ENCODE results near the gene TAOK2.
A peak's percentile ranks its signal among the peaks of the same experiment; 100 is the strongest.

TAOK2 gene

DNA sequence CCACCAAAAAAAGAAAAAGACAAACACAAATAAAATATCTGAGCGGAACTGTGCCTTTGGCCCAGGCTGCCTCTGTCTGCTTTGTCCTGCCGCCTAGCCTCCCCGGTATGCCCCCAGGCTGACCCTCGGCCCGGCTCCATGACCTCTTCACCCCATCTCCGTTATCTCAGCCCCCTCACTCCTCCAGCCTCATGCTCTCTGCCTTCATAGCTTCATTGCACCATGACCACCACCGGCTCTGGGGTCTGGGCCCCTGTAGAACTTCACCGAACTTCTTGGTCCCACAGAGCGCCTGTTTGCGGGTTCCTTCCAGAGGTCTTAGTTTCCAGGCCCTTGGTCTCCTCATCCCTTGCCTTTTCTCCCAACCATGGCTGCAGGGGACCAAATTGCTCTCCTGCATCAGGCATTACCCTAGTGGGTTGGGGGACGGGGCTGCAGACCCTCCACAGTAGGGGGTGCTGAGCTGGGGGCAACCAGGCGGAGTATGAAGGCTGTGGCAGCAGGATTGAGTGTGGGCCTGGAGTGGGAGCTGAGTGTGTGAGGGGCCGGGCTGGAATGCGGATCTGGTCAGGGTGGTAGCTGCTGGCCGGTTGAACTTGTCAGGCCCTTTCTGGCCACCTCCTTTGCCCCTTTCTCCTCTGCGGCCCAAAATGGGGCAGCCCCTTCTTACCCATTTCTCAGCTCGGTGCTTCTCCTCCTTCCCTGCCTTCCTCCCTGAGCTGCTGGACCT lies 14.8 kb downstream of the TAOK2 start:
- DNase-seq: no peak

DNA sequence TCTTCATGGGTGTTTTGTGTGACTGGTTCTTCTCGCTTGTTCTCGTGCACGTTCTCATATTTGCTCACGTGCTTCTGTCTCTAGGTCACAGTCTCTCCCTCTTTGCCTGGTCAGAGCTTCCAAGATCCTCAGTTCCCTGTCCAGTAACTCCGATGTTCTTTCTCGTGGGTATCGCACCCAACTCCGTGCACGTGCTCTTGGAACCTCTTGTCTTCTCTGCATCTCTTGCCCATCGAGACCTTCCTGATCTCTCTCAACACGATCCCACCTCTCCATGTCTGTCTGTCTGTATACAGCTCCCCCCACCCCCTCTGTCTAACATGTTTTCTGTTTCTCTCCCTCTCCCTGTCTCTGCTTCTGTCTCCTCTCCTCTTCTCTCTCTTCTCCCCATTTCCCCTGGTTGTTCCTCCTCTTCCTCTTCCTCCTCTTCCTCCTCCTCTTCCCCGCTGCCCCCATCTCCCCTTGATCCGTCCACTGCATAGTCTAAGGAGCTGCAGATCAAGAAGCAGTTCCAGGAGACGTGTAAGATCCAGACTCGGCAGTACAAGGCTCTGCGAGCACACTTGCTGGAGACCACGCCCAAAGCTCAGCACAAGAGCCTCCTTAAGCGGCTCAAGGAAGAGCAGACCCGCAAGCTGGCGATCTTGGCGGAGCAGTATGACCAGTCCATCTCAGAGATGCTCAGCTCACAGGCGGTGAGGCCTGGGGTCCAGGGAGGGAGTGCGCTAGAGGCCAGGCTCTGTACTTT lies 15.6 kb downstream of the TAOK2 start:
- DNase-seq: no peak

- DNase-seq: no peak
These were observed 16.4 kb downstream of the TAOK2 start for GRCh38 chr16:29990034-29990433.

DNA sequence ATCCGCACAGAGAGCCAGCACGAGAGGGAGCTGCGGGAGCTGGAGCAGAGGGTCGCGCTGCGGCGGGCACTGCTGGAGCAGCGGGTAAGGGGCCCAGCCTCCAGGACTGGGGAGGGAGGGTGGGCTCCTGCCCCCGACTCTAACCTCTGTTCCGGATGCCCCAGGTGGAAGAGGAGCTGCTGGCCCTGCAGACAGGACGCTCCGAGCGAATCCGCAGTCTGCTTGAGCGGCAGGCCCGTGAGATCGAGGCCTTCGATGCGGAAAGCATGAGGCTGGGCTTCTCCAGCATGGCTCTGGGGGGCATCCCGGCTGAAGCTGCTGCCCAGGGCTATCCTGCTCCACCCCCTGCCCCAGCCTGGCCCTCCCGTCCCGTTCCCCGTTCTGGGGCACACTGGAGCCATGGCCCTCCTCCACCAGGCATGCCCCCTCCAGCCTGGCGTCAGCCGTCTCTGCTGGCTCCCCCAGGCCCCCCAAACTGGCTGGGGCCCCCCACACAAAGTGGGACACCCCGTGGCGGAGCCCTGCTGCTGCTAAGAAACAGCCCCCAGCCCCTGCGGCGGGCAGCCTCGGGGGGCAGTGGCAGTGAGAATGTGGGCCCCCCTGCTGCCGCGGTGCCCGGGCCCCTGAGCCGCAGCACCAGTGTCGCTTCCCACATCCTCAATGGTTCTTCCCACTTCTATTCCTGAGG lies 17.4 kb downstream of the TAOK2 start:
- no peak for DNase-seq

DNA sequence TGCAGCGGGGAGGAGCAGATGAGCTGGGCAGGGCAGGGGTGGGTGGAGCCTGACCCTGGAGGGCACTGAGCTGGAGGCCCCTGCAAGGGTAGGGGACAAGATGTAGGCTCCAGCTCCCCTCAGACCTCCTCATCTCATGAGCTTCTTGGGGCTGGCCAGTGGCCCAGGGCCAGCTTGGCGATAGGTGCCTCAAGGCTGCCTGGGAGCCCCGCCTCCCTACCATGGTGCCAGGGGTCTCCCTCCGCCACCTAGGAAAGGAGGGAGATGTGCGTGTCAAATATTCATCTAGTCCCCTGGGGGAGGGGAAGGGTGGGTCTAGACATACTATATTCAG lies 17.9 kb downstream of the TAOK2 start:
- DNase-seq: no peak

GRCh38 chr16:29992344-29992967 lies 18.8 kb downstream of the TAOK2 start:
- no peak for DNase-seq

DNA sequence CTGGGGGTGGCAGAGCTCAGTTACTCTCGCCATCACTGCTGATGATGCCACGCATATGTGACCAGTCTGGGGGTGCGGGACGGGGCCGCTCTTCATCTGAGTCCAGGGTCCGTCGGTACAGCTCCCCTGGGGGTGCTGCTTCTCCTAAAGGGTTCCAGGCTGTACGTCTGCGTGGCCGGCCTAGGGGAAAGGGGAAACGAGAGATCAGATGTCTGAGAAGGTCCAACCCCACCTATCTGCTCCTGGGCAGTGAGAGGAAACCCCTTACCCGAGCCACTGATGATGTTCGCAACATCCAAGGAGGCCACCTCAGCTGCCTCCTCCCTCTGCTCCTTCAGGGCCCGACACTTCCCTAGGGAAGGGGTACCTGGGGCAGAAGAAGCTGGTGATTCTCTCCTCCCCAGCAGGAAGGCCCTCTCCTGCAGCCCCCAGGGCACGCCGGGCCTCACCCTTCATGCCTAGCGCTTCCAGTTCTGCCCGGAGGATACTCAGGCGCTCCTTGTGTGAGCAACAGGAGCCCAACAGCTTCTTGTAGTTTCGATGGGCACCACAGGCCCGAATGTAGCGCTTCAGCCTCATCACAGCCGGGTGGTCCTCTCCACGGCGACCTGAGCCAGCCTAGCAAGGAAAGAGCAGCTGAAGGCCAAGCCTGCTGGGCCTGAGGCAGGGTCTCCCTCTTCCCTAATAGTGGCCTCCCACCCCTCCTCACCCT lies 19.7 kb downstream of the TAOK2 start:
- DNase-seq: no peak

GRCh38 chr16:29993903-29994599 lies 20.4 kb downstream of the TAOK2 start:
- DNase-seq: no peak

DNA sequence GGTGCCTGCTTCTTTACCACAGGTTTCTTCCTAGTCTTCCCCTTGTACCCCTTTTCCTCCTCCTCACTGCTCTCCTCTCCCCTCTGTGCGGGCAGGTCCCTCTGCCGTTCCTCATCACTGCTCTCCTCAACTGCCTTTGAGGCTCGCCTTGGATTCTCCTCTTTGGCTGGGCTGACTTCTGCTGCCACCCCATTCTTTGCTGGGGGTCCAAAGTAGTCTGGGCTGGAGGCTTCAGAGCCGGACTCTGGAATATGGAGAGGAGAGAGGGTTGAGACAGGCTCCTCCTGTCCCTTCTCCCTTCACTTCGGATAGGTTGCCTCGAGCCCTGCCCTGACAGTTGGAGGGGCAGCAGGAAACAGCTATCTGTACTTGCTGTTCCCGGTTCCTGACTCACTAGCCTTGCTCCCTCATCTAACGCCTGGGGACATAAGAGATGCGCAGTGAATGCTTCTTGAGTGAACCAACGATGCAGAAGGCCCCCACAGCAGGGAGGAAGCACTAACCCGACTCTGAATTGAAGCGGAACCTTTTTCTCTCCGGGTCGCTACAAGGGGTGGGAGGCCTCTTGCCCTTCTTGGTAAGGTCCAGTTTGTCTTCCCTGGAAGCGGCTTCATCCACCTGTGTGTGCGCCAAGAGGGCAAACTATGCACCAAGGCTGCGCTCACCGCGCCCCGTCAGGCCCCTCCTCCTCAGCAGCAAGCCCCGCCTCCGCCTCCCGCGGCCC lies 21.1 kb downstream of the TAOK2 start:
- peak; percentile 16 for DNase-seq

DNA sequence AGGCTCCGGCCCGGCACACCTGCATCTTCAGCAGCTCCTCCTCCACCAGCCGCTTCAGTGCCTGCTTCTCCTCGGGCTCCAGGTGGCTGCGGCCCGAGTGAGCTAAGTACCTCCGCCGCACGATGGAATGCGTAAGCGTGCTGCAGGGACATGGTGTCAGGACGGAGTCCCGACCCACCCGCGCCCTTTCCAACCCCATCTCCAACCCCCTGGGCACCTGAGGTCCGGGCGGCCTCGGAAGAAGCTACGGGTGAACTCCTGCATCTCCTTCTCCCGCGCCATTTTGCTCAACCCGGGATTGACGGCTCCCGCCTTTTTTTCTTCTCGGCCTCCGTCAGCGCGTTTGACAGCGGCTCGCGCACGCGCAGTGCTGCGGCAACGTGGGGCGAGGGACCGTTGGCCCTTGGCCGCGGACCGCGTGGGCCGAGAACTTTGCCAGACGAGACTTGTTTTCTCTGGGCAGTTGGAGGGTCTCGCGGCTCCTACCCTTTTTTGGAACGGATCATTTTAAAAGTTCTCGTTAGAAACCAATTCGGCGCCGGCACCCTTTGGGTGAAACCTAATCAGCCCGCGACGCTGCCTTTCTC lies 21.7 kb downstream of the TAOK2 start, which contains the start of gene HIRIP3:
Gene HIRIP3, minus strand, starts transcription at position 294 of the 587 bp plus-strand sequence. Its CDS starts 12 bp downstream, at position 282.
- peak; percentile 60 for DNase-seq

- peak; percentile 90 for DNase-seq
These were observed 22.5 kb downstream of the TAOK2 start, which contains the start of gene INO80E for GRCh38 chr16:29995911-29996765. TSS of gene INO80E (plus strand) at chr16:29996241. CDS start at chr16:29996311, 70 bp downstream.

- no peak for DNase-seq
These were observed 23.1 kb downstream of the TAOK2 start for GRCh38 chr16:29996766-29997250.

DNA sequence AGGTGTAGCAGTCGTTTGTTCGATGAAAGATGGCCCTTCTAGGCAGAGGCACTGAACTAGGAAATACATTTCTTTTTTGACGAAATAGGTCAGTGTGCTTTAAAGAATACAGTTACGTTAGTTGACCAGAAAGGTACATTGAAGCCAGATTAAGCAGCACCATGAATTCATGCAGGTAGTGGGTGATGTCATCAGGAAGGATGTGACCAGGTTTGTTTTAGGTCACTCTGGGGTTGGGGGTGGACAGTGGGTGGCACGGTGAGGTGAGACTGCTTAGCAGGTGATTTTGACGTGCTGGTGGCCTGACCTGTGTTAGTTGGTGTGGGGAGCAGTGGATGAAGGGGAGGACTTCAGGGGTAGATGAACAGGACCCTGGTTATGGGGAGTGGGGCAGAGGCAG lies 25.9 kb downstream of the TAOK2 start:
- no peak for DNase-seq

DNA sequence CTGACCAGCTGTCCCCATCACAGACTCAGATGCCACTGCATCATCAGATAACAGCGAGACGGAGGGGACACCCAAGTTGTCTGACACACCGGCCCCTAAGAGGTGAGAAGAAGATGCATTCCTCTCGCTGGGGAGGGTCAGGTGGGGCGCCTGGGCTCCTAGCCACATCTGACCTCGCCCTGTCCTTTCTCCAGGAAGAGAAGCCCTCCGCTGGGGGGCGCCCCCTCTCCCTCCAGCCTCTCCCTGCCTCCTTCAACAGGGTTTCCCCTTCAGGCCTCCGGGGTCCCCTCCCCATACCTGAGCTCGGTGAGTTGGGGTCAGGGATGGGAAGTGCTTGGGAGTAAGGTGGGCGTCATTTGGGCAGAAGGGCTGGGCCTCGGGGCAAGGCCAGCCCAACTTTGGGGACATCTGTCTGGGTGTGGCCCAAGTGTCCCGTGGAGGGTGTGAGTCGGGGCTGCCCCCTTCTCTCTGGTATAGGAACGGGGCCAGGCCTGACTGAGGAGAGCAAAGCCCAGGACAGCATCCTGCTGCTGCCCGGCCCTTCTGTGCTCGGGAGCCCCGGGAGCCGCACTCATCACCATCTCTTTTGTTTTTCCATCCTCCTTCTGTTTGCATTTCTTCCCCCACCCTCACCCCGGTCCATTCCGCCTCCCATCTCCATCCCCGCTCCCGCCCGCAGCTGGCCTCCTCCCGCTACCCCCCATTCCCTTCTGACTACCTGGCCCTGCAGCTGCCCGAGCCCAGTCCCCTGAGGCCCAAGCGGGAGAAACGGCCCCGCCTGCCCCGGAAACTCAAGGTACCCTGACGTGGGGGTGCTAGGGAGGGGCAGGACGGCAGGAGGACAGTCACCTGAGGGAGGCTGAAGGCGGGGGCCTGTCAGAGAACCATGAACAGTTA lies 27.3 kb downstream of the TAOK2 start:
- no peak for DNase-seq

- DNase-seq: no peak
These were observed 29.1 kb downstream of the TAOK2 start for GRCh38 chr16:30002614-30003346.

- no peak for DNase-seq
These were observed 30.2 kb downstream of the TAOK2 start for GRCh38 chr16:30003670-30004423.

DNA sequence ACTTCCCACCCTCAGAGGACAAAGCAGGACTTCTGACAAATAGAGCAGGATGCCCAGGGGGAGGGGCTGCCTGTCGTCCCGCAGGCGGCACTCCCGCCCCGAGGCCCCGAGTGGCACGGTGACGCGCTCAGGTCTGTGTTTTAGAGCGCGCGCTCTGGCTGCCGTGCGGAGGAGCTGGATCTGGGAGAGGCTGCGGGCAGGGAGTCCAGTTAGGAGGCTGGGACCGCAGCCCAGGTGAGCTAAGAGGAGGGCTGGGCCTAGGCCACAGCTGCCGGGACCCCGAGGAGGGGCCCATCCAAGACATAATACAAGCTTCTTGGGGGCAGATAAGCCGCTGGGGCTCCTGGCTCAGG lies 30.7 kb downstream of the TAOK2 start:
- DNase-seq: no peak

Data from GOT3 (cell line).